Stimulated activated CD4-positive, alpha-beta T cell treated with anti-CD3 and anti-CD28 coated beads, TNF-alpha, amount 100 ng/mL, for 4 hours (primary cell): ENCODE measurements around the gene STAG3.
"Not testable (repeated sequence)": the region's sequence is repeated elsewhere in the genome, so short reads cannot be mapped to it uniquely, and the experiment has no call there.

Experiments
- DNase-seq, 3 experiments: peaks; one replicate each; pipeline ENCODE4 v3.0.0-alpha.2; 2020; ENCODE audit warnings: low read depth in 3 of 3

The STAG3 gene, protein sequence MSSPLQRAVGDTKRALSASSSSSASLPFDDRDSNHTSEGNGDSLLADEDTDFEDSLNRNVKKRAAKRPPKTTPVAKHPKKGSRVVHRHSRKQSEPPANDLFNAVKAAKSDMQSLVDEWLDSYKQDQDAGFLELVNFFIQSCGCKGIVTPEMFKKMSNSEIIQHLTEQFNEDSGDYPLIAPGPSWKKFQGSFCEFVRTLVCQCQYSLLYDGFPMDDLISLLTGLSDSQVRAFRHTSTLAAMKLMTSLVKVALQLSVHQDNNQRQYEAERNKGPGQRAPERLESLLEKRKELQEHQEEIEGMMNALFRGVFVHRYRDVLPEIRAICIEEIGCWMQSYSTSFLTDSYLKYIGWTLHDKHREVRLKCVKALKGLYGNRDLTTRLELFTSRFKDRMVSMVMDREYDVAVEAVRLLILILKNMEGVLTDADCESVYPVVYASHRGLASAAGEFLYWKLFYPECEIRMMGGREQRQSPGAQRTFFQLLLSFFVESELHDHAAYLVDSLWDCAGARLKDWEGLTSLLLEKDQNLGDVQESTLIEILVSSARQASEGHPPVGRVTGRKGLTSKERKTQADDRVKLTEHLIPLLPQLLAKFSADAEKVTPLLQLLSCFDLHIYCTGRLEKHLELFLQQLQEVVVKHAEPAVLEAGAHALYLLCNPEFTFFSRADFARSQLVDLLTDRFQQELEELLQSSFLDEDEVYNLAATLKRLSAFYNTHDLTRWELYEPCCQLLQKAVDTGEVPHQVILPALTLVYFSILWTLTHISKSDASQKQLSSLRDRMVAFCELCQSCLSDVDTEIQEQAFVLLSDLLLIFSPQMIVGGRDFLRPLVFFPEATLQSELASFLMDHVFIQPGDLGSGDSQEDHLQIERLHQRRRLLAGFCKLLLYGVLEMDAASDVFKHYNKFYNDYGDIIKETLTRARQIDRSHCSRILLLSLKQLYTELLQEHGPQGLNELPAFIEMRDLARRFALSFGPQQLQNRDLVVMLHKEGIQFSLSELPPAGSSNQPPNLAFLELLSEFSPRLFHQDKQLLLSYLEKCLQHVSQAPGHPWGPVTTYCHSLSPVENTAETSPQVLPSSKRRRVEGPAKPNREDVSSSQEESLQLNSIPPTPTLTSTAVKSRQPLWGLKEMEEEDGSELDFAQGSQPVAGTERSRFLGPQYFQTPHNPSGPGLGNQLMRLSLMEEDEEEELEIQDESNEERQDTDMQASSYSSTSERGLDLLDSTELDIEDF

GRCh38 chr7:100177045-100178001 is at the start of gene STAG3, which contains the start of gene GPC2:
Gene STAG3 (plus strand): TSS chr7:100177918. CDS start chr7:100180557, 2,639 bp downstream.
Gene GPC2 (minus strand): TSS chr7:100177381. CDS start chr7:100177199, 182 bp downstream.
- peak; percentile 96 to 98 (median 97) for DNase-seq

GRCh38 chr7:100128637-100128963 is 49.1 kb upstream of the STAG3 start:
- no peak for DNase-seq

GRCh38 chr7:100130220-100130607 is 47.5 kb upstream of the STAG3 start:
- DNase-seq = not testable (repeated sequence)

GRCh38 chr7:100130608-100131453 is 46.9 kb upstream of the STAG3 start:
- DNase-seq = peak; percentile 64 to 74 (median 74)

DNA sequence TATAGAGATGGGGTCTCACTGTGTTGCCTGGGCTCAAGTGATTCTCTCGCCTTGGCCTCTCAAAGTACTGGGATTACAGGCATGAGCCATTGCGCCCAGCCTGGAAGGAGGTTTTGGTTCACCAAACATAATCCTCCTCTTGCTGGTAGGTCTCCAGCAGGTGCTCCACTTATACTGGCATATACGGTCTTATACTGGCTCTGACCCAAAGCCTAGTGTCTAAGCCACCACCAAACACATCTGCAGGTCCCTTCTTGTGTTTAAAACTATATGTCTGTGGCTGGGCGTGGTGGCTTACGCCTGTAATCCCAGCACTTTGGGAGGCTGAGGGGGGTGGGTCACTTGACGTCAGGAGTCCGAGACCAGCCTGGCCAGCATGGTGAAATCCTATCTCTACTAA is 45.6 kb upstream of the STAG3 start:
- no peak for DNase-seq

DNA sequence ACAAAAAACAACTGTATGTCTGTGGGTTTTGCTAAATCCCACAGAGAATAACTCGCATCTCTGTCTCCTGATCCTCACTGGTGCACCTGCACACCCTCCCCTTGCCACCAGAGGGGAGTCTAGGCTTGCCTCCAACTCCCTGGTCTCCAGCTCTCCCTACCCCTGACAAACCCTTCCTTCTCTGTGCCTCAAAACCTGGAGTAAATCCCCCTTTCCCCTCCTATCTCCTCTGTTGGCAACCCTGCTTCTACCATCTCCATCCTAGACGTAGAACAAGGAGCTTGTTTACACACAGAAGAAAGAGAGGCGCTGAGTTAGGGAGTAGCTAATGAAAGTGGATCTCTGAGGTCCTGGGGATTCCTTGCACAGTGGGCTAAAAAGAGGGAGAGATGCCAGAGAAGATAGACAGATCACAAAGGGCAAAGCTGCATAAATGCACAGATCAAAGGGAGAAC is 45.0 kb upstream of the STAG3 start:
- peak in 2 of 3 experiments; percentile 40 to 46 for DNase-seq

DNA sequence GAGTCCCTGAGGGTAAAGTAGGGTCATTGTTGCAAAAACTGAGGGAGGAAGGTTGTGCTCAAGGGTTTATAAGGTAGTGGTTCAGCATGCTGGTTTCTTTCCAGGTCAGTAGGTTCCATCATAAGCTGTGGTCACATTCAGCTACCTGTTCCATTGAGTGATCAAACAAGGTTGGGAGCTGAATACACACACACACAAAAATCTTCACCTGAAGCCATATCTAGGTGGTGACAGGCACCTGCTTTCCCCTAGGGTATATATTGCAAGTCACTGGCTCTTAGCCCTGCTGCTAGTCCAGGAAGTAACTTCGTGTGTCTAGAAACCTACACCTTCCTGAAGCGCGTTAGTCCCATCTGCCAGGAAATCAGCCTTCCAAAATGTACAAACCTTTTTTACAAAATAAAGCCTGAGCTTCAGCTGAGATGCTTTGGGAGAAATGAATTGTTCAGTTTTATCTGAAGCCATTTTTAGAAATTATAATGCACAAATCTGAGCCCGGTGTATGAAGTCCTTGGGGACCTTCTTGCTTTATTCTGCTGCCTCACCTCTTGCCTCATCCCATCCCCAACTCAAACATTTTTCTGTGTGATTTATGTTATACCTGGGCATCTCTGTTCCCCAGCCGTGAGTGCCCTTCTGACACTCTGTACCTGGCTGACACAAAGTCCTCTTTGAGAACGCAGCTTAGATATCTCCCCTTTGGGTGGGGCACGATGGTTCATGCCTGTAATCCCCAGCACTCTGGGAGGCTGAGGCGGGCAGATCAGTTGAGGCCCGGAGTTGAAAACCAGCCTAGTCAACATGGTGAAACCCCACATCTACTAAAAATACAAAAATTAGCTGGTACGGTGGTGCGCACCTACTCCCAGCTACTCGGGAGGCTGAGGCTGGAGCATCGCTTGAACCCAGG is 39.6 kb upstream of the STAG3 start:
- no peak for DNase-seq

DNA sequence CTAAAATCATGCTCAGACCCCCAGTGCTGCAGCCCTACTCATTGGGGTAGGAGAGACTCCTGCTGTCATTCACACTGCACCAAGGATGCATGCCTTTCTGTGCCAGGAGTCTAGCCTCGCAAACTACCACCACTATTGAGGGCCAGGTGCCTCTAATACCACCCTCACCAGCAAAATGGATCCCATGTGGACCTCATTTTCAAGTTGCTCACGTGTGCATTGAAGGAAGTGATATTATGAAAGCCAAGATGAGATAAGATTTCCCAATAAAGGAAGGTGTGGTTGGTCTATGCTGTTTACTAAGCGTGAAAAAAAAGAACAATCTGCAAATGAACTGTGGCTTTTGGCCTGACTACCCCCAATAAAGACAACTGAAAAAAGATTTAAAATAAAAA is 36.2 kb upstream of the STAG3 start:
- DNase-seq = no peak

- DNase-seq = no peak
Measured at GRCh38 chr7:100142461-100142860, 35.3 kb upstream of the STAG3 start.

DNA sequence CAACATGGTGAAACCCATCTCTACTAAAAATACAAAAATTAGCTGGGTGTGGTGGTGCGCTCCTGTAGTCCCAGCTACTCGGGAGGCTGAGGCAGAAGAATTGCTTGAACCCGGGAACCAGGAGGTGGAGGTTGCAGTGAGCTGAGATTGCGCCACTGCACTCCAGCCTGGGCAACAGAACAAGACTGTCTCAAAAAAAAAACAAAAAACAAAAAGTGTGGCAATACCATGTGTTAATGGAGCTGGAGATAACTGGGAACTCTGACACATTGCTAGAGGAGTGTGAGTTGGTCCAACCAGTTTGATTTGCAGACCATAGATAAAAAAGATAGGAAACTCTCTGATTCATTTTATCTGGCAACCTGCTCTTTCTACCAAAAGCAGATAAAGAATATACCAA is 31.4 kb upstream of the STAG3 start:
- DNase-seq = not testable (repeated sequence)

DNA sequence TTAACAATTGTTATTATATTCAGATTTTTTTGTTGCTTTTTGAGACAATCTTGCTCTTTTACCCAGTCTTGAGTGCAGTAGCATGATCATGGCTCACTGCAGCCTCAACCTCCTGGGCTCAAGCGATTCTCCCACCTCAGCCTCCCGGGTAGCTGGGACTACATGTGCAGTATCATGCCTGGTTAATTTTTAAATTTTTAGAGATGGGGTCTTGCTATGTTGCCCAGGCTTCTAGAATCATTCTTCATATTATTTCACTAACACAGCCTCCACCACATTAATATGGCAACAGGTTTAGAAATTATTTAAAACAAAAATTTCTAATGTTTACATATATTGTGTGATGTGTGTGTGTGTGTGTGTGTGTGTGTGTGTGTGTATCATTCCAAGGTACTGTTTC is 30.4 kb upstream of the STAG3 start:
- DNase-seq = no peak

- DNase-seq = no peak
Measured at GRCh38 chr7:100148225-100148558, 29.5 kb upstream of the STAG3 start.

GRCh38 chr7:100148559-100149328 is 29.0 kb upstream of the STAG3 start, which contains the start of gene LAMTOR4:
Gene LAMTOR4 (plus strand): TSS chr7:100148918. CDS start chr7:100148973, 55 bp downstream.
- DNase-seq = peak; percentile 82 to 97 (median 95)

DNA sequence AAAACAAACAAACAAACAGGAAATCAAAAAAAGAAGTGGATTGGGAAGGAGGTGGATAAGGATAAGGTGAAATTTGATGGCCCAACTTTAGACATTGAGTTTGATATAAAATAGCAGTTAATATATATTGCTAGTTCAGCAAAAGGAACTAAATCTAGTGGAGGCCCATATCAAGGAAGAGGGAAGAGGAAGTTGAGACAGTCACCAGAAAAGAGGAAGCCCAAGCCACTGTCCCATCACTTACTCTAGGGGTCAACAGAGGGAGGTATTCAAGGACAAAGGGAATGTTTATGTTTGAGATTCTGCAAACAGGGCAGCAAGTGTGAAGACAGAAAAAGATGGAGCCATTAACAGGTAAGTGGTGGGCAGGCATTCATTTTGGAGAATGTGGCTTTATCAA is 25.3 kb upstream of the STAG3 start:
- no peak for DNase-seq

DNA sequence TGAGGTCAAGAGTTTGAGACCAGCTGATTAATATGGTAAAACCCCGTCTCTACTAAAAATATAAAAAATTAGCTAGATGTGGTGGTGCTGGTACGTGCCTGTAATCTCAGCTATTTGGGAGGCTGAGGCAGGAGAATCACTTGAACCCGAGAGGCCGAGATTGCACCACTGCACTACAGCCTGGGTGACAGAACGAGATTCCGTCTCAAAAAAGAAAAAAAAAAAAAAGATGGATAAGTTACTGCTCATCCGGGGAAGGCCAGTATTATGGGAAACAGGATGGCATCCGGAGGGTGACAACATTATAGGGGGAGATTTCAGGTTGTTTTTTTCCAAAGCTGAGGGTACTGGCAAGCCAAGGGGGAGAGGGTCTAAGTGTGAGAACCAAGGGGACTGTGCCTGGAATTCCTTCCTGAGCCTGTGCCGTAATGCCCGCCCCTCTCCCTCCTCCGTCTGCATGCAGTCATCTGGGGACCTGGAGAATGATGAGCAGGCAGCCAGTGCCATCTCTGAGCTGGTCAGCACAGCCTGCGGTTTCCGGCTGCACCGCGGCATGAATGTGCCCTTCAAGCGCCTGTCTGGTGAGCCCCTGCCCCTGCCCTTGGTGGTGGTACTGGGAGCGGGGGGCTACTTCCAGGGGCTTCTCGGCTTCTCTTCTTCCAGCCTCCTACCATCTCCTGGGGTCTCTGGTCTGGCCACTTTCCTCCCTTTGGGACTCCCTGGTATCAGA is 24.6 kb upstream of the STAG3 start:
- no peak for DNase-seq

GRCh38 chr7:100153708-100154535 is 23.8 kb upstream of the STAG3 start:
- no peak for DNase-seq
